Gastroesophageal sphincter (tissue), 3 donors: ENCODE results near the gene PAFAH1B1.

Source experiments
- EP300 ChIP-seq: sonication (generic); formaldehyde crosslinking; IDR thresholded peaks from one replicate; pipeline ENCODE4 v1.6.1; 2017; ENCODE audit warnings: antibody characterized with exemption, mild to moderate bottlenecking
- POLR2A ChIP-seq, 2 donors: fragments of 450-650 bp; IDR thresholded peaks; one replicate each; pipeline ENCODE4 v1.6.1; 2017; ENCODE audit warnings: antibody characterized with exemption in 2 of 2, mild to moderate bottlenecking in 2 of 2, moderate library complexity in 1 of 2
- TF ChIP-seq, protein P1 (sequence below), 4 experiments: fragments of 200-600 bp in 2 of 4; fragments of 450-650 bp in 2 of 4; sonication (generic) in 1 of 4; IDR thresholded peaks; one replicate each; pipeline ENCODE4 v1.5.1; 2017 to 2019; ENCODE audit warnings: antibody characterized with exemption in 4 of 4, mild to moderate bottlenecking in 2 of 4, moderate library complexity in 2 of 4

DNA sequence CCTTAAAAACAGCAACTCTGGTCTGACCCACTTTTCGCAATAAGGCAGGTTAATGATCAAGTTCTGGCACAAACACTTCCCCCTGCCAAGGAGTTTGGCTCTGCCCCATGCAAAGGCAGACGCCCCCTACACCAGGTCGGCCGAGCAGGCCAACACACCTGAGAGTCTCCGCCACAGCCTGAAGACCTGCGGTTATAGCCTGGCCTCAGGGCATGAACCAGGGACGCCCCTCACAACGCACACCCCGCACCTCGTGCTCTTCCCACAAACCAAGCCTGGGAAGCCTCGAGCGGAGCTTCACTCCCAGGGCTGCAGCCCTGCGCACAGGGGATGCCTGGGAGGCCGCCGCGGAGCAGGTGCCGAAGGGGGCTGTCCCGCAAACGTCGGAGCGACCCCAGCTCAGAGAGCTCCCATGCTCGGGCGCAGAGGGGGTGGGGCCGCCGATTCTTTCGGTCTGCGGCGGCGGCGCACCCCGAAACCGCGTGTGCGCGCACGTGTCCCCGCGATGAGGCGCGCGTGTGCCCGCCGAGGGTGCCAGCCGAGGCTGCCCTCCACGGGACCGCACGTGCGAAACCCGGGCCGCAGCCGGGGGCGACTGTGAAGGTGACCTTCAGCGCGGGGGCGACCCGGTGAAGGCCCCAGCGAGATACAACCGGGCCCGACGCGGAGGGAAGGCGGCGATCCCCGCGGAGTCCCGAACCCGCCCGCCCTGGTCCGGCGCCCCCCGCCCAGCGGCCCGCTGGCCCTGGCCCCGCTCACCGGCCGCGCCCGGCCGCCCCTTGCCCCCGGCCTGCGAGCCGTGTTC, 117.6 kb downstream of the PAFAH1B1 start:
- TF ChIP-seq POLR2A (IDR thresholded peaks at IDR 0.05), result no peak
- TF ChIP-seq, protein P1, sequence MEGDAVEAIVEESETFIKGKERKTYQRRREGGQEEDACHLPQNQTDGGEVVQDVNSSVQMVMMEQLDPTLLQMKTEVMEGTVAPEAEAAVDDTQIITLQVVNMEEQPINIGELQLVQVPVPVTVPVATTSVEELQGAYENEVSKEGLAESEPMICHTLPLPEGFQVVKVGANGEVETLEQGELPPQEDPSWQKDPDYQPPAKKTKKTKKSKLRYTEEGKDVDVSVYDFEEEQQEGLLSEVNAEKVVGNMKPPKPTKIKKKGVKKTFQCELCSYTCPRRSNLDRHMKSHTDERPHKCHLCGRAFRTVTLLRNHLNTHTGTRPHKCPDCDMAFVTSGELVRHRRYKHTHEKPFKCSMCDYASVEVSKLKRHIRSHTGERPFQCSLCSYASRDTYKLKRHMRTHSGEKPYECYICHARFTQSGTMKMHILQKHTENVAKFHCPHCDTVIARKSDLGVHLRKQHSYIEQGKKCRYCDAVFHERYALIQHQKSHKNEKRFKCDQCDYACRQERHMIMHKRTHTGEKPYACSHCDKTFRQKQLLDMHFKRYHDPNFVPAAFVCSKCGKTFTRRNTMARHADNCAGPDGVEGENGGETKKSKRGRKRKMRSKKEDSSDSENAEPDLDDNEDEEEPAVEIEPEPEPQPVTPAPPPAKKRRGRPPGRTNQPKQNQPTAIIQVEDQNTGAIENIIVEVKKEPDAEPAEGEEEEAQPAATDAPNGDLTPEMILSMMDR (IDR thresholded peaks at IDR 0.05), result no peak
- TF ChIP-seq EP300, result no peak
